GM20000 (cell line): Measurements from ENCODE around the gene CDH26.

Experiments used
- DNase-seq: peaks from one replicate; pipeline ENCODE4 v3.0.0; 2012; ENCODE audit warnings: low spot score
- TF ChIP-seq, protein P1 (sequence below): IDR thresholded peaks from 2 replicates; pipeline ENCODE4 v1.5.1; 2012; ENCODE audit warnings: mild to moderate bottlenecking, control low read depth; ENCODE audit errors: extremely low read depth, missing control alignments

CDH26 gene

GRCh38 chr20:59971428-59971827 lies 13.2 kb downstream of the CDH26 start:
- no peak for DNase-seq
- TF ChIP-seq, protein P1, sequence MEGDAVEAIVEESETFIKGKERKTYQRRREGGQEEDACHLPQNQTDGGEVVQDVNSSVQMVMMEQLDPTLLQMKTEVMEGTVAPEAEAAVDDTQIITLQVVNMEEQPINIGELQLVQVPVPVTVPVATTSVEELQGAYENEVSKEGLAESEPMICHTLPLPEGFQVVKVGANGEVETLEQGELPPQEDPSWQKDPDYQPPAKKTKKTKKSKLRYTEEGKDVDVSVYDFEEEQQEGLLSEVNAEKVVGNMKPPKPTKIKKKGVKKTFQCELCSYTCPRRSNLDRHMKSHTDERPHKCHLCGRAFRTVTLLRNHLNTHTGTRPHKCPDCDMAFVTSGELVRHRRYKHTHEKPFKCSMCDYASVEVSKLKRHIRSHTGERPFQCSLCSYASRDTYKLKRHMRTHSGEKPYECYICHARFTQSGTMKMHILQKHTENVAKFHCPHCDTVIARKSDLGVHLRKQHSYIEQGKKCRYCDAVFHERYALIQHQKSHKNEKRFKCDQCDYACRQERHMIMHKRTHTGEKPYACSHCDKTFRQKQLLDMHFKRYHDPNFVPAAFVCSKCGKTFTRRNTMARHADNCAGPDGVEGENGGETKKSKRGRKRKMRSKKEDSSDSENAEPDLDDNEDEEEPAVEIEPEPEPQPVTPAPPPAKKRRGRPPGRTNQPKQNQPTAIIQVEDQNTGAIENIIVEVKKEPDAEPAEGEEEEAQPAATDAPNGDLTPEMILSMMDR = no peak

GRCh38 chr20:59972037-59972801 lies 14.0 kb downstream of the CDH26 start:
- TF ChIP-seq, protein P1 = no peak
- no peak for DNase-seq

DNA sequence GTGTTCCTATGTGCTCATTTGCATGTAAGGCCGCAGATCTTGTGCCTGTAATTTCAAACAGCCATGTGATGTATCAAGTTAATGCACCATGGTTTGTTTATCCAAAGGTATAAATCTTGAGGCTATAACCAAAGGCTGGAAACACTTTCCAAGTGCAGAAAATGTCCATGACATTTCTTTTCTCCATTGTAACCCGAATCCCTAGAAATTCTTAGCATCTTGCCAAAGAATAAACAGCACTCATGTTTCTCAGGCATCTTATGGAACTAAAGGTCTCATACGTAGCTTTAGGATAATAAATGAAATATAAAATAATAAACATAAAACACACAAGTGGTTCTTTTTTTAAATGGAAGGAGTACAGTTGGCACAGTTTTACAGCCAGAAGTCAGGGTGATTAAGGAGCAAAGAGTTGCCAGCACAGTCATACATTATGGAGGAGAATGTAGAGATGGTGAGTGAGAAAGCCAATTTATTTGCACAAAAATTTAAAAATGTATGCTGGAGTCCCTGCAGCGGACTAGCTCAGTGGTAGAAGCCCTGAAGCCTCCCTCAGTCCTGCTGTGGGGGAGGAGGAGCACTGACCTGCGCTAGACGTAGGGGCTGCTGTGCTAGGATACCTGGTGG lies 18.0 kb downstream of the CDH26 start:
- DNase-seq = no peak
- TF ChIP-seq, protein P1 = no peak

DNA sequence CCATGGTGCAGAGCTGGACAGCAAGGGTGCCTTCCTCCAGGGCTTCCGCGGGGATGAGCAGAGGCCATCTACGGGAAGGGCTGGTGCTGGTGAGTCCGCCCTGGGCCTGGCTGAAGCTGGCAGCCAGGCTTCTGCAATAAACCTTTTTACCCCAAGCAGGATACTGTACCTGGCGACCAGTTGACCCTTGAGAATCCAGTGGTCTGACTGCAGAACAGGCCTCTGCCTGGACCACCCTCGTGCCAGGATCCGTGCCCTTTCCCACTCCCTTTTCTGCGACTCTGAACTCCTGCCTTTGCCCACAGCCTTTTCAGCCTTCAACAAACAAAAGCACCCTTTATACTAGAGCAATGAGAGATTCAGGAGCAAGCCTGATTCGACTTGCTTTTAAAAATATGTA lies 18.9 kb downstream of the CDH26 start:
- TF ChIP-seq, protein P1 = no peak
- no peak for DNase-seq

- no peak for DNase-seq
- TF ChIP-seq, protein P1 = no peak
Measured at GRCh38 chr20:59983076-59983475, 24.9 kb downstream of the CDH26 start.

- DNase-seq = peak; percentile 11
- TF ChIP-seq, protein P1 = no peak
Measured at GRCh38 chr20:59984541-59984940, 26.3 kb downstream of the CDH26 start.

DNA sequence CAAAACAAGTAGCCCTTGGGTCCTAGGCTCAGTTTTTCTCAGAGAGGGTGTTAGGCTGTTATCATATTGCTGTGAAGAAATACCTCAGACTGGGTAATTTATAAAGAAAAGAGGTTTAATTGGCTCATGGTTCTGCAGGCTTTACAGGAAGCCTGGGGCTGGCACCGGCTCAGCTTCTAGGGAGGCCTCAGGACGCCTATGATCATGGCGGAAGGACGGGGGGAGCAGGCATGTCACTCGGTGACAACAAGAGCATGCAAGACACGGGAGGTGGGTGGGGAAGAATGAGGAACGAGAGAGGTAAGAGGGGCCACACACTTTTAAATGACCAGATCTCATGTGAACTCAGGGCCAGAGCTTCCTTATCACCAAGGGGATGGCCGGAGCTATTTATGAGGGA lies 26.9 kb downstream of the CDH26 start:
- TF ChIP-seq, protein P1 = no peak
- no peak for DNase-seq
